ENCODE data around the gene GJA3.

GJA3 gene

GRCh38 chr13:20128459-20128931, 32.4 kb downstream of the GJA3 start:
- DNase-seq (ENCODE audit: low spot score): no peak

DNA sequence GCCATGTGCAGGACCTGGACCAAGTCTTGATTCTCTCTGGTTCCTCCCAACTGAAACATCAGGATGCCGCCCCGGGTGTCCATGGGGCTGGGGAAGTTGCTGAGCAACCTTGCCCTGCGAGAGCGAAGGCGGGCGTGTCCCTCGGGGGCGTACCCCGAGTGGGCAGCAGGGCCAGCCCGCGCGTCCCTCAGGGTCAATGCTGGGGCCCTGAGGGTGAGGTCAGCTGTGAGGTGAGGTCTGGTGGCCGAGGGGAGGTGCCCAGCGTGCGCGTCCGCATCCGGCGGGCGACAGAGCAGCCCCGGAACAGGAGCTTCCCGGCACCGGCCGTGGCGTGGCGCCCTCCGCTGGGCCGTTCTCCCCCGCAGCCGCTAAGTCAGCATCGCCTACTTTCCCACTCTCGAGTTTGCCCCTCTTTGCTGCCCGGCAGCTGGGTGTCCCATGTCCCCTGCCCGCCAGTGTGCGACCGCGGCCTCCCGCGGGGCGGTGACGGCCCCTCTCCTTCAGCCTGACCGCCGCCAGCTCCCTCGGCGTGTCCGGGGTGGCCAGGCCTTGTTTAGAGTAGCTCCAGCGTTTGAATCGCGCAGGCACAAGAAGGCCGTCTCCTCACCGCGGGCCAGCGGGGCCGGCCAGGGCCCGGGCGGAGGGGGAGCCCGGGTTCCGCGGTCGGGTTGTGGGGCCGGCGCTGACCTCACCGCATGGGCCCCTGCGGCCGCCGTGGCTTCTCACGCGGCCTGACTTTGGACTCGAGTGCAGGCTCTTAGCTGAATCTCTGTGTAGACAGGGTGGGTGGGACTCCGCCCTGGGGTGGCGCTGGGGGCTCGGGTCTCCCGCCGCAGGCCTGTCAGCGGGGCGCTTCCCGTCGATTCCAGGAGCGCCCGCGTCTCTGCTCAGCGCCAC, 33.0 kb downstream of the GJA3 start:
- DNase-seq (ENCODE audit: low spot score): peak; percentile 11

GRCh38 chr13:20127262-20127561, 33.6 kb downstream of the GJA3 start:
- no peak for DNase-seq (ENCODE audit: low spot score)

DNA sequence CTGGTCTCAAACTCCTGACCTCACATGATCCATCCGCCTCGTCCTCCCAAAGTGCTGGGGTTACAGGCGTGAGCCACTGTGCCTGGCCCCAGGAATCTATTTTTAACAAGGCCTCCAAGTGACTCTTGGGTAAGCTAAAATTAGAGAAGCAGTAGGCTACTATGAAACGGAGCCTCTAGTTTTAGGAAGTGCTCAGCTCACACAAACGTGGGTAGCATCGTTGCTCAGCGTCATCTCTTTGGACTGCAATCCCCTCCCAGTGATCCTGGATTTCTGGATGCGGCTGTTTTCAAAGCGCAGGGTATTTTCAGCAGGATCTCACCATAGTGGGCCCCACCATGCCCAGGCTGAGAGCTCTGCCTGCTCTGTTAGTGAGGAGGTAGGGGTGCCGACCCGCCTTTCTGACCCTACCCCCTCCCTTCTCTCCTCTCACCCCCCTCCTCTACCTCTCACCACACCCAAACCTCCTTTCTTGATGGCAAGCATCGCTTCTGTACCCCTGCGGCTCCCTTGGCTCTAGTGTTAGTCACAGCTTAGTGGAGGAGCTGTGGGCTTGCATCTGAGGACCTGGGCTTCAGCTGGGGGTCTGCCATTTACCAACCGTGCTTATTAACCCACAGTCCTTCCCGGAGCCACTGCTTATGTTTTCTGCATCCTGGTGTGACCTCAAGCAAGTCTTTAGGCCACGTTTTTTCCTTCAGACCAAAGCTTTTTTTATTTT, 34.2 kb downstream of the GJA3 start:
- no peak for DNase-seq (ENCODE audit: low spot score)

DNA sequence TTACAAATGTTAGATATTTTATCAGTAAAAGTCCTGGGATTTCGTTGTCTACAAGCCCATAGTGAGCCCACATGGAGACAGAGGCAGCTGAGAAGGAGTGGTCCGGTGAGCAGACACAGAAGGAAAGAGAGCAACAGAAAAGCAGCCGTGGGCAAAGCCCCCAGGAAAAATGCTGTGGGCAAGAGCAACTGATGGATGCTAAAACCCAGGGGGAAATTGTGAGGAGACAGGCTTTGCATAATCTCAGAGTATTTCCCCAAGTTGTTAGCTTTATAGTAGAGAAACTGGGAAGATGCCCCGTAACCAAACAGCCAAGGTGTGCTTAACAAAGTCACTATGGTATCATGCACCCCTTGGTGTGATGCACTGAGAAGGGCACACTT, 35.1 kb downstream of the GJA3 start:
- no peak for DNase-seq (ENCODE audit: low spot score)

DNA sequence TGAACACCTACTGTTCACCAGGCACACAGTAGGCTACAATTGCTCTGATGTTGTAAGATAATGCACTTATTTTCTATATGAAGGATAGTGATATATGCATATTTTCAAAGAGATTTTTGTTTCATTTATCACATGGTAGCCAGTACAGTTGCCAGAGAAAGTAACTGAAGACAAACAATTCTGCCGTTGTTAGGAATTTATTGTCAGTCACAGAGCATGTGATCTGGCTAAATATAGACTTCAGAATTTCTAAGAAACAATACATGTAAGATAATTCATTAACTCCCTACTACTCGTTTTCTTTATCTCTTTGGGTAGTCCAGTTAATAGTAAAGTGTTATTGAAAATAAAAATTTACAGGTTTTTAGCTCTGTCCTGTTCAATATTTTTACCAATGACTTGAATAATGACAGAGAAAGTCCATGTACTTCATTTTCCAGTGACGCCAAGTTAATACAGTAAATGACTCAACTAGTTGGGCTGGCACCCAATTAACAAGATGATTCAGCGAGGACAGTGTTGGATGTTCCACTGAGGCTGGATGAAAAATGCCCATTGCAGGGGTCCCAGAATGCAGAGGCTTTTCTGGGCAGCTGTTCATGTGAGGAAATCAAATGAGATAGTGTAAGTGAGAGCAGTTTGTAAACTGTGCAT, 35.6 kb downstream of the GJA3 start:
- DNase-seq (ENCODE audit: low spot score): no peak

- DNase-seq (ENCODE audit: low spot score): no peak
These were observed 36.5 kb downstream of the GJA3 start for GRCh38 chr13:20124303-20124702.

GRCh38 chr13:20121159-20121525, 39.7 kb downstream of the GJA3 start:
- DNase-seq (ENCODE audit: low spot score): no peak

DNA sequence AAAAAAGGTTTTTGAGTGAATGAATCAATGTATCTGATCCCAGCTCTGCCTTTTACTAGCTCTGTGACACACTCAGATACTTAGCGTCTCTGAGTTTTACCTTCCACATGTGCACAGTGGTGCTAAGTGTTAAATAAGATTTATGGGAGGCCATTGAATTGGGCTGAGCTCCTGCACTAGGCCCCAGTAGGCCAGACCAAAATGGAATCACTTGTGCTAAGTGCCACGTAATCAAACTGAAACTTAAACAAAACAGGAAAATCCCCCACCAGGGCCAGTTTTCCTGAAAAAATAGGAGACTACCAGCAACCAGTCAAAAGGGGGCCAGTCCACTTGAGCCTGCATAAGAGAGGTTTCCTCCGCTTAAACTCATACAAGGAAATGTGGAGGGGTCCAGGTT, 40.9 kb downstream of the GJA3 start:
- DNase-seq (ENCODE audit: low spot score): no peak

DNA sequence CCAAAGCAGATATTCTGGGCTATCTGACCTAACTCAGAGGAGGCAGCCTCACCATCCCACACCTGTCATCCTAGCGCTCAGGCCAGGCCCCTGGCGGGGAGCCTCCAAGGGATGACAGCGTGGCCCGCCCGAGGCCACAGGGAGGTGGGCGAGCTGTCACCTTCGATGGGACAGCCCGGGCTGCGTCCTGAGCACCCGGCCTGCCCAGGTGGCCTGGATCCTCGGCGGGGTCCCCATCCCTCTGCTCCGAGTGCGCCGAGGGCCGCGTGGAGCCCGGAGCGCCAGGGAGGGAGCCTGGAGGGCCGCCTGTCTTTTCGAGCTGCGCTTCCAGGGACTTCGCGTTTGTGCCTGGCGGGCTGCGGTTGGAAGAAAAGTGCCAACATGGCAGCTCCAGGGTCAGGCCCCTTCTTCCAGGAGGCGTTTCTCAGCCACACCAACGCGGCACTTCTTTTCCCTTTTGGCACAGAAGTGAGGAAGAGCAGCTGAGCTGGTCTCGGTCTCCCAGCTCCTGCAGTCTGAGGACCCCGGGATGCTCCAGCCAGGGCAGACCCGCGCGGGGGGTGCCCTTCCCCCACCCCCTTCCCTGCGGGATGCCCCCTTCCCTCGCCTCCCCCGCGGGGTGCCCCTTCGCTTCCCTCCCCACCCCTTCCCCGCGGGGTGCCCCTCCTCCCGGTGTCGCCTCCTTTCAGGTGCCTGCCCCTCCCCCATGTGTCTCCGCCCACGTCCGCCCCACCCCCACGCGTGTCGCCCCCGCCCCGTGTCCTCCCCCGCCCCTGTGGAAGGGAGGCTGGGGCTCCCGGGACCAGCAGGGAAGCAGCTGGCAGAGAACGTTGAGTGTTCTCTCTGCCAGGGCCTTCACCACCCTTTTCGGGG, 42.3 kb downstream of the GJA3 start:
- DNase-seq (ENCODE audit: low spot score): peak; percentile 61

DNA sequence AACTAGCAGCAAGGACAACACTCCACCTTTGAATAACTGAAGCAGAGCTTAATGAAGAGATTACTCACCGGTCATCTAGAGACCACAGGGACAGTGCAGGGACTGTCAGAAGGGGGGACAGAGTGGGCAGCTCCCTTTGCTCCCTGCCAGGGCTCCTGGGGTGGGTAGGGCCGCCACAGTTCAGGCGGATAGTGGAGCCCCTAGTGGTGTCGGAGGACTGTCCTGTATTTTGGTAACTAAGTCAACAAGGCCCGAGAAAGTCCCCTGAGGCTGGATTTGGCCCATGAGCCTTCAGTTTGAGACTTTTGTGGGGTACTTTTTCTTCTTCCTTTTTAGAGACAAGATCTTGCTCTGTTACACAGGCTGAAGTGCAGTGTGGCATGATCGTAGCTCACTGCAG, 44.6 kb downstream of the GJA3 start:
- no peak for DNase-seq (ENCODE audit: low spot score)

DNA sequence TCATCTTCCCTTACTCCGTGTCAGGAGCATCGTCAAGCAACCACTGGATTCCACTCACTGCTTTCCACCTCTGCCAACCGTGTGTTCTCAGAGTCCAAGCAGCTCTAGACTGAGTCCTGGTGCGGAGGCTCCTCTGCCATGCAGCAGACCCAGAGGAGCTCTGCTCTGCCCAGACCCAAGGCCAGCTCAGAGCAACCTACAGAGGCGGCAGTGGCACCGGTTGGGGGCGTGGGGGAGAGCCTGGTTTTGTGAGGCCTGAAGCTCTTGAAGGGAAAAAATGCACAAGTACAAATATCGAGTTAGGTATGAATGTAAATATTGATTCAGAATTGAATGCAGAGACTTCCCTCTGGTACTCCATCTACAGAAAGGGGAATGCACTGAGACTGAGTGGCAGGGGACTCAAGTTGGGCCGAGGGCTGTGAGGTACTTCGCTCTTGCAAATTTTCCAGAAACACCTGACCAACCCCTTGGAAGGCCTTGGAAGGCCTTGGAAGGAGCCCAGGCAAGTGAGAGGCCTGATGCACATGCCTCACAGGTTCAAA, 46.7 kb downstream of the GJA3 start:
- DNase-seq (ENCODE audit: low spot score): no peak

DNA sequence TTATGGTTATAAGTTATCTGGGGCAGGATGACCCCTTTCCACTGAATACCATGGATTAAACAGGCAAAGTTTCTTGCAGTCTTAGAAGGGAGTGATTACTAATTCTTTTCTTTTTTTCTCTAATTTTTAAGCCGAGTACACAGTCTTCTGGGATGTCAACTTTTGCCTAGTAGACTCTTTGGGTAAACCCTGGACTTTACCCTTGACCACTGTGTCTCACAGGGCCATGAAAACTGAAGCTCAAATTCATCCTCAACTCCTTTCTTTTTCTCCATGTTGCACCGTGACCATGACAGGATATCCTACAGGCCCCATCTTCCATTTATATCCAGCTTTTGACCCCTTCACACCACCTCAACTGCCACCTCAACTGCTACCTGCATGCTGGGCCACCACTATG, 51.8 kb downstream of the GJA3 start:
- no peak for DNase-seq (ENCODE audit: low spot score)

DNA sequence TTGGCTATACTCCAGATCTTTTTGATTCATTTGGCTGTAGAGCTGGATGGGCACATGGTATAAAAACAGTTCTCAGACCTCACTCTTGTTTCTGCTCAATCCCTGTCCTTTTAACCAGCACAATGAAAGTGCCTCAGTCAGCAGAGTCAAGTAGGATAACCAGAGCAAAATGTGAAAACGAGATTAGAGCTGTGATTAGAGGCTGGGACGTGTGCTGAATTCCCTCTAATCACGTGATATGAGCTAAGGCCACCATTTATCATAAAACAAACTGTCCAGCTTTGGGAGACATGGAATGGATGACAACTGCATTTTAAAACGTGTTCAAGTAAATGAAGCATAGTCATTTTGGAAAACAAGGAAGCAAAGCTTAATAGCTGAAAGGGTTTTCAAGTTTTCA, 54.1 kb downstream of the GJA3 start:
- no peak for DNase-seq (ENCODE audit: low spot score)

GRCh38 chr13:20105161-20105689, 55.6 kb downstream of the GJA3 start:
- DNase-seq (ENCODE audit: low spot score): no peak

DNA sequence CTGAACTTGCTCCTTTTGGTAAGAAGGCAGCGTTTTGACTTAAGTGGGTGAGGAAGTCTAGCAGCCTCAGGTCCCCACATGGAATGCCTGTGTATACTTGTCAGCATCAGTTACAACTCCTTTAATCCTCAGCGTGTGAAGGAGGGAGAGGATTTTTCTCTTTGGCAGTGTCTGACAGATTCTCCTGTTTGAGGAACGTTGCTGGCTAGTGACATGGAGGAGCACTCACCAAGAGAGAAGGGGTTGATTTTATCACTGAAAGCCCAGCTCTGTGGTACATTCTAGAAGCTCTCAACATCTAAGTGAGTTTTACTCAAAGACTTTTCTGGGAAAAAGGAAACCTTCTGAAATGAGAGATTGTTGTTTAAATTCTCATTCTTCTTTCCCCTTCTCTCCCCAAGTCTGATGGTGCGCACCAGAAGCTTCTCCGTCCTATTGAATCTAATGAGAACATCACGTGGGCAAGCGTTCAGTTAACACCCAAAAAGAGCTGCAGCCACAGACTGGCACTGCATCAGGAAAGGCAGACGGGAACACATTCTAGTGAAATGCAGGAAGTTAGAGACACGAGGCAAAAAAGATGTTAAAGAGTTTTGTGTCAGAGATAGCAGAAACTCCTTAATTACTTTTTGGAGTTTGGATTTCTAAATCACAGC, 58.2 kb downstream of the GJA3 start:
- DNase-seq (ENCODE audit: low spot score): no peak

GRCh38 chr13:20101467-20102316, 59.2 kb downstream of the GJA3 start:
- no peak for DNase-seq (ENCODE audit: low spot score)

DNA sequence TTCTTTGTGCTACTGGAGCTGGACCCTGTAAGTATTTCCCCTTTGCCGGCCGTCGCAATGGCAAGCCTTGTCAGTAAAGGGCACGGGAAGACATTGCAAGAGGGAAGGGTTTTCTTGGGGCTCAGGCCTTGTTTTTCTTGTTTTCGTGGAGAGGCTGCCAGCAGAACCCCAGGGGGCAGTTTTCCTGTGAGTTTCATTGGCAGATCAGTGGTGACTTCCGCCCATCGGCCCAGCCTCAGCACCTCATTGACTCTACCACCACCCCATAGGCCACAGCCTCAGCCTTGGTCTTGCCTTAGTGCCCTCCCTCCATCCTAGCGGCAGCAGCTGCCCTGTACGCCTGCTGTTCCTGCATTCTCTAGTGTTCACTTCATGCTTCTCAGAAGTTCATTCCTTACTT, 61.5 kb downstream of the GJA3 start:
- DNase-seq (ENCODE audit: low spot score): no peak

- DNase-seq (ENCODE audit: low spot score): no peak
These were observed 66.9 kb downstream of the GJA3 start for GRCh38 chr13:20093951-20094350.

GRCh38 chr13:20090349-20090748, 70.5 kb downstream of the GJA3 start:
- DNase-seq (ENCODE audit: low spot score): no peak

All from CD4-positive, alpha-beta T cell treated with Interleukin-6 at 100 ng/mL for 8 hours (primary cell).